ENCODE measurements around the gene SERPINB7.

Gene SERPINB7

DNA sequence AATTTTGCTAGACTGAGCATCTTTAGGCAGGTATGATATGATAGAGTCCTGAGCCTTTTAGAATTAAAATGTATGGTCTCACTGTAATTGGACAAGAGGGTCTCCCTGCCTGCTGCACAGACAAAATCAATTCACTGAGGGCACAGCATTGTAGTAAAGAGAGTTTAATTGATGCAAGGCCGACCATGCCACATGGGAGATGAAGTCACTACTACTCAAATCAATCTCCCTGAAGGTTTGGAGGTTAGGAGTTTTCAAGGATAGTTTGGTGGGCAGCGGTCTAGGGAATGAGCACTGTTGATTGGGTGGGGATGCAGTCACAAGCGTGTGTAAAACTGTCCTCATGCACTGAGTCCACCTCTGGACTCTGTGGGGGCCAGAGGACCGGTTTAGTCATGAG lies 26.1 kb downstream of the SERPINB7 start:
- TF ChIP-seq, protein P1, sequence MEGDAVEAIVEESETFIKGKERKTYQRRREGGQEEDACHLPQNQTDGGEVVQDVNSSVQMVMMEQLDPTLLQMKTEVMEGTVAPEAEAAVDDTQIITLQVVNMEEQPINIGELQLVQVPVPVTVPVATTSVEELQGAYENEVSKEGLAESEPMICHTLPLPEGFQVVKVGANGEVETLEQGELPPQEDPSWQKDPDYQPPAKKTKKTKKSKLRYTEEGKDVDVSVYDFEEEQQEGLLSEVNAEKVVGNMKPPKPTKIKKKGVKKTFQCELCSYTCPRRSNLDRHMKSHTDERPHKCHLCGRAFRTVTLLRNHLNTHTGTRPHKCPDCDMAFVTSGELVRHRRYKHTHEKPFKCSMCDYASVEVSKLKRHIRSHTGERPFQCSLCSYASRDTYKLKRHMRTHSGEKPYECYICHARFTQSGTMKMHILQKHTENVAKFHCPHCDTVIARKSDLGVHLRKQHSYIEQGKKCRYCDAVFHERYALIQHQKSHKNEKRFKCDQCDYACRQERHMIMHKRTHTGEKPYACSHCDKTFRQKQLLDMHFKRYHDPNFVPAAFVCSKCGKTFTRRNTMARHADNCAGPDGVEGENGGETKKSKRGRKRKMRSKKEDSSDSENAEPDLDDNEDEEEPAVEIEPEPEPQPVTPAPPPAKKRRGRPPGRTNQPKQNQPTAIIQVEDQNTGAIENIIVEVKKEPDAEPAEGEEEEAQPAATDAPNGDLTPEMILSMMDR (IDR thresholded peaks at IDR 0.05; ENCODE audit: control insufficient read depth, extremely low read depth, insufficient read depth), result no peak
- DNase-seq (ENCODE audit: low read depth), result no peak
- no peak overlapping the region for H3K4me3 ChIP-seq (ENCODE audit: low read depth, low read length)

DNA sequence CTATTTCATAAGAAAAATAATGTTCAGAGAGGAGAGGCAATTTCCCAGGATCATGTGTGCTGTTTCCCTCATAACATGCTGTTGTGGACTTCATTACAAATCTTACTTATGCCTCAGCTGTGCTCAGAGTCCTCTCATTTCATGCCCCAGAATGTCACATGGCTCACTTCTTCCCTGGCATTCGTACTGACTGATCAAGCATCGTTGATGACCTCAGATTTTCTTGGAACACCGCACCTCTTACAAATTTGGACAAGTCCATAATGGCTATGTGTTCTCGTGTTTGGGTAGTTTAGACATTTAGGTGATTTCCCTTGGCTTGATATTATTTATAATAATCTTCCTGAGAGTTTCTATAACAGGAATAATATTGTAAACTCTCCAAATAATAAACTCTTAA lies 32.9 kb downstream of the SERPINB7 start:
- TF ChIP-seq, protein P1 (IDR thresholded peaks at IDR 0.05; ENCODE audit: control insufficient read depth, extremely low read depth, insufficient read depth), result no peak
- H3K4me3 ChIP-seq (ENCODE audit: low read depth, low read length), result no peak overlapping the region
- no peak for DNase-seq (ENCODE audit: low read depth)

DNA sequence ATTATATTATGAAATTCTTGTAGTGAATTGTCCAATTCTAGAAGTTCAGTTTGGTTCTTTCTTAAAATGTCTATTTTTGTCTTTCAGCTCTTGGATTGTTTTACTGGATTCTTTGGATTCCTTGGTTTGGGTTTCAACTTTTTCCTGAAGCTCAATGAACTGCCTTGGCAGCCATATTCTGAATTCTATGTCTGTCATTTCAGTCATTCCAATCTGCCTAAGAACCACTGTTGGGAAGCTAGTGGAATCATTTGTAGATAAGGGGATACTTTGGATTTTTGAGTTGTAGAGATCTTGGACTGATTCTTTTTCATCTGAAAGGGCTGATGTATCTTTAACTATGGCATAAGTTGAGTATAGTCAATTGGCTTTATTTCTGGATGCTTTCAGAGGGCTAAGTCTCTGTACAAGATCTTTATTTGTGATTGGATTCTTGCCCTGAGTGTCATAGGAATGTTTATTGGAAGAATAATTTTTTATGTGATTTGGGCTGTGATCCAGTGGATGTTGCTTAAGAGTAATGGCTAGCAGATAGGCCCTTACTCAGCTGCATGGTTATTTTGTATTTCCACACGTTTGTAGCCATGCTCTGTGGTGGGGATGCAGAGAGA lies 42.3 kb downstream of the SERPINB7 start:
- TF ChIP-seq, protein P1 (IDR thresholded peaks at IDR 0.05; ENCODE audit: control insufficient read depth, extremely low read depth, insufficient read depth), result no peak
- peak; percentile 64 for DNase-seq (ENCODE audit: low read depth)
- no peak overlapping the region for H3K4me3 ChIP-seq (ENCODE audit: low read depth, low read length)

DNA sequence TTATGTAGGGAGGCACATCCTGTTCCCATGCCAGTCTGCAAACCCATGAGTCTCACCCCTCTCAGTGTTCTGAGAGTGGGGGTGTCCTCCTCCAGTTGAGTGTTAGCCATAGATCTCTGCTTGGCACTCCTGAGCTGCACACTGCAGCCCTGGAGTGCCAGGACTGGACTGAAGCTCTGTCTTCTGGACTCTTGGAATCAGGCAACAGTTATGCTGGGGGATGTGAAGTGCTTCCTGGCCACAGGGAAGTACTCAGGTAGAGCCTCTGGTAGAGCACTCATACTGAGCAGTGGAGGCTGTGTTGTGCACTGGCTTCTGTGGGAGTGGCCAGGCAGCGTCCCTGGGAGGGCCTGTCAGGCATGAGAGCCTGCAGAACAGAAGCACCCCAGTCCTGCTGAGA lies 43.0 kb downstream of the SERPINB7 start:
- no peak for DNase-seq (ENCODE audit: low read depth)
- H3K4me3 ChIP-seq (ENCODE audit: low read depth, low read length), result no peak overlapping the region
- TF ChIP-seq, protein P1 (IDR thresholded peaks at IDR 0.05; ENCODE audit: control insufficient read depth, extremely low read depth, insufficient read depth), result no peak

DNA sequence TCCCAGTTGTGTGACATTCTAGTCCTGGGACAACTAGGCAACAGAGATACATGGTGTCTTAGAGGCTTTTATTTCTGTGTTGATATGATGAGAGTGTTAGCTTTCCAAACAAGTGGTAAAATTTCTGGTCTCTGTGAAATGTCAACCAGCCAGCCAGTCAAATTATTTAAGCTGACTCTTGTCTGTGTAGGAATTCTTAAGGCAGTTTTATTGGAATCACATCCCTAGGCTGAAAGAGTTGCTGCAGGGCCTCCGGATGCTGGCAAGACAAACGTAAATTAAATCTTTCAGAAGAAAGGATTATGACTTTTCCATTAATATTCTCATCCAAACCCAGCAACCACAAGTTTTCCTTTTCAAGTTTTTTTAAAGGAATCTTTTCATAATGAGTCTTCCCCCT lies 44.6 kb downstream of the SERPINB7 start:
- DNase-seq (ENCODE audit: low read depth), result no peak
- TF ChIP-seq, protein P1 (IDR thresholded peaks at IDR 0.05; ENCODE audit: control insufficient read depth, extremely low read depth, insufficient read depth), result no peak
- no peak overlapping the region for H3K4me3 ChIP-seq (ENCODE audit: low read depth, low read length)

DNA sequence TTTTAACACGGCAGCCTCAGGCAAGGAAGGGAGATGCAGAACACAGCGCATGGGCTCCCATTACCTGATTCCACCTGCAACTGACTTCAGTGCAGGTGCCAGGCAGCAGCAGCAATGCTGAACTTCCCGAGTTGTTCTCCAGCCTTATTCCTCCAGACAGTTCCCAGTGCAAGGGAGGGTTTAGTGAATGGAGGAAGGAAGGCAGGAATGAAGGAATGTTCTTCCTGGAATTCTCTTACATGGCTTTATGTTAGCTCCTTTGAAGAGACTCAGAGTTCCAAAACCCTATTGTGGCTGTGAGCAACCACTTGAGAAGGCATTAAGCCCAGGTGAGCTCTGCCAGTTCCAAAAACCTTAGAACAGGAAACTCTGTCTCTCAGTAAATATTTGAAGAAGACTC lies 45.5 kb downstream of the SERPINB7 start:
- TF ChIP-seq, protein P1 (IDR thresholded peaks at IDR 0.05; ENCODE audit: control insufficient read depth, extremely low read depth, insufficient read depth), result no peak
- DNase-seq (ENCODE audit: low read depth), result no peak
- H3K4me3 ChIP-seq (ENCODE audit: low read depth, low read length), result no peak overlapping the region

All from LNCaP clone FGC (cell line).